Measurements from ENCODE around the gene KRT10.

DNA sequence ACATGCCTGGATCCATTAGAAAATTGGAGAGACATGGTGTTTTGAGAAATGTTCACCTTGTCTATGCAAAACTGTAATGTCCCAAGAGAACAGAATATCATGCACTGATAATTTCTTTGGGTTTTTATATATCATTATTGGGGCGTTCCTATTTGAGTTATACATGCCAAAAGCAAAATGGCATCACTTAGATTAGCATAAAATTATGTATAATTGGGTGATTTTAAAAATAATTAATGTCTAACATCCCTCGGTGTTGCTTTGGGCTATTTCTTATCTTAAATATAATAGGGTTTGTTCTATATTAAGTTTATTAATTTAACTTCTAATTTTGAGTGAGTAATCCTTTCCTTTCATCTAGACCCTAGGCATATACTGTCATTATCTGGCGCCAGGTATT, 22.6 kb downstream of the KRT10 start, which contains the start of gene KRT28:
- TF ChIP-seq, protein P1, sequence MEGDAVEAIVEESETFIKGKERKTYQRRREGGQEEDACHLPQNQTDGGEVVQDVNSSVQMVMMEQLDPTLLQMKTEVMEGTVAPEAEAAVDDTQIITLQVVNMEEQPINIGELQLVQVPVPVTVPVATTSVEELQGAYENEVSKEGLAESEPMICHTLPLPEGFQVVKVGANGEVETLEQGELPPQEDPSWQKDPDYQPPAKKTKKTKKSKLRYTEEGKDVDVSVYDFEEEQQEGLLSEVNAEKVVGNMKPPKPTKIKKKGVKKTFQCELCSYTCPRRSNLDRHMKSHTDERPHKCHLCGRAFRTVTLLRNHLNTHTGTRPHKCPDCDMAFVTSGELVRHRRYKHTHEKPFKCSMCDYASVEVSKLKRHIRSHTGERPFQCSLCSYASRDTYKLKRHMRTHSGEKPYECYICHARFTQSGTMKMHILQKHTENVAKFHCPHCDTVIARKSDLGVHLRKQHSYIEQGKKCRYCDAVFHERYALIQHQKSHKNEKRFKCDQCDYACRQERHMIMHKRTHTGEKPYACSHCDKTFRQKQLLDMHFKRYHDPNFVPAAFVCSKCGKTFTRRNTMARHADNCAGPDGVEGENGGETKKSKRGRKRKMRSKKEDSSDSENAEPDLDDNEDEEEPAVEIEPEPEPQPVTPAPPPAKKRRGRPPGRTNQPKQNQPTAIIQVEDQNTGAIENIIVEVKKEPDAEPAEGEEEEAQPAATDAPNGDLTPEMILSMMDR (IDR thresholded peaks at IDR 0.05) = no peak
- no peak for TF ChIP-seq POLR2A (IDR thresholded peaks at IDR 0.05)

All from prostate gland (tissue), 2 donors.